Adrenal gland (tissue), 5 donors: ENCODE measurements around the gene GPATCH8.

Experiments used
- CTCF ChIP-seq, 6 experiments: fragments of 450-650 bp in 4 of 6; fragments of 200-600 bp in 2 of 6; sonication (generic) in 1 of 6; IDR thresholded peaks; 1 replicate in 5 of 6; 2 replicates in 1 of 6; pipeline versions ENCODE4 v1.5.1 to v1.8.0; 2016 to 2021; ENCODE audit warnings: antibody characterized with exemption in 6 of 6, mild to moderate bottlenecking in 2 of 6, moderate library complexity in 1 of 6
- POLR2A ChIP-seq, 2 donors: fragments of 450-650 bp; IDR thresholded peaks; one replicate each; pipeline ENCODE4 v1.6.1; 2017; ENCODE audit warnings: antibody characterized with exemption in 2 of 2, mild to moderate bottlenecking in 2 of 2, moderate library complexity in 1 of 2
- donor health status: DM: no; HTN: no; CAD: no.

DNA sequence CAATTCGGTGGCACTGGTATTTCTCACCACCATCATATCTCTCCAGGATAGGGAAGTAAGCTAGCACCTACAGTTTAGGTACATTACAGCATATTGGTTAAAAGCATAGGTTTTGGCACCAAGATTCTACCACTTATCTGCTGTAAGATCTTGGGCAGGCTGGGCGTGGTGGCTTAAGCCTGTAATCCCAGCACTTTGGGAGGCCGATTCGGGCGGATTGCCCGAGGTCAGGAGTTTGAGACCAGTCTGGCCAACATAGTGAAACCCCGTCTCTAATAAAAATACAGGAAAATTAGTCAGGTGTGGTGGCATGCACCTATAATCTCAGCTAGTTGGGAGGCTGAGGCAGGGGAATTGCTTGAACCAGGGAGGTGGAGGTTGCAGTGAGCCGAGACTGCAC lies 51.4 kb downstream of the GPATCH8 start:
- TF ChIP-seq CTCF (IDR thresholded peaks at IDR 0.05), result no peak
- TF ChIP-seq POLR2A (IDR thresholded peaks at IDR 0.05), result no peak
